NCI-H524 (cell line): Measurements from ENCODE around the gene ASB10.

ENCODE experiments used
- DNase-seq, 2 experiments: peaks; one replicate each; lab custom pipeline; 2025; lab: John Stamatoyannopoulos, UW

Gene ASB10

GRCh38 chr7:151210087-151210854 lies 23.2 kb upstream of the ASB10 start, which contains the start of gene H2BK1:
H2BK1 (minus strand) TSS chr7:151210488; CDS start chr7:151210318, 170 bp downstream.
- DNase-seq = no peak

DNA sequence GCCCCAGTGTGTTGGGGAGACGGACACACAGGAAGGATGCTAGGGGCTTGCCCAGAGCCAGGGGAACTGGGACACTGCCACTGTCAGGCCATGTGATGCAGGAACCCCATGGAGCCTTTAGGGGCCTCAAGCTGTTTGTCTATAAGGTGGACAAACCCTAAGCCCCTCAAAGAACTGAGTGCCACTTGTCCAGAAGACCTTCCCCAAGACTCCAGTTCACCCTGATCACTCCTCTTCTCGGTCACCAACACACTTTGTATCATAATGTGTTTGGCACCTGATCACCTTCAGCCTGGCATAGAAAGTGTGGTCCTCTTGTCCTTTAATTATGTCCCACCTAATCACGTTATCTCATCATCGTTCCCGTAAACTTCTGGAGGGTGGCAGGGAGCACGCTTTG lies 22.5 kb upstream of the ASB10 start:
- no peak for DNase-seq

DNA sequence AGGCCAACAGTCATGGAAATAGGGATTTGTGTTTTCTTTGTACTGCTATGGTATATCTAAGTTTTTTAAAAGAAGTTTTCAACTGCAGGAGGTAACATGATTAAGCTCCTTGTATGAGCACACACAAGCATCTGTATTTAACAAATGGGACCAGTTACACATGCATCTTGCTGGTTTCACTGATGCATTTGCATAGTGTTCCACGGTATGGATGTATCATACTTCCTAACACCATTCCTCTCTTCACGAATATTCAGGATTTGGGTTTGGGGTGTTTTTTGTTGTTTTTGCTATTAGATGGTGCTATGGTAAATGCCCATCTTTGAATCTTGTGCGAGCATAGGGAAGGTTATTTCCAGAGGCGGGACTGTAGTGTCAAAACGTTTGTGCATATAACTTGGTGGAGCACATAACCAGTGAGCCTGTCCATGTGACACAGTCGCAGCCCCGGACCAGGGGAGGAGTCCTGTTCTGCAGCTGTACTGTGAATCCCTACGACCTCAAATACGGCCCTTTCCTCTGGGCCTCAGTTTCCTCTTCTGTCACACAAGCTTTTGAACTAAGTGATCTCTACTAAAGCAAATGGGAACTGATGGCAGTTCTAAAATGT lies 21.3 kb upstream of the ASB10 start:
- no peak for DNase-seq

DNA sequence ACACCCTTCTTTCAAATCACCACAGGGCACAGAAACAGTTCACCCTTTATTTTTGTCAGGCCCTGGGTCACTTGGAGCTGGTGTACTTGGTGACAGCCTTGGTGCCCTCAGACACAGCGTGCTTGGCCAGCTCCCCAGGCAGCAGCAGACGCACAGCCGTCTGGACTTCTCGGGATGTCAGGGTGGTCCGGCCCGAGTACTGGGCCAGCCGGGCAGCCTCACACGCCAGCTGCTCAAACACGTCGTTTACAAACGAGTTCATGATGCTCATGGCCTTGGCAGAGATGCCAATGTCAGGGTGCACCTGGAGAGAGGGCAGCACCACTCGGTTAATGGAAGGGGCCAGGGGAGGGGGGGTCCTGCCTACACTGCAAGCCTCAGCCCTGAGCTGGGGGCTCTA lies 20.8 kb upstream of the ASB10 start:
- DNase-seq = no peak

DNA sequence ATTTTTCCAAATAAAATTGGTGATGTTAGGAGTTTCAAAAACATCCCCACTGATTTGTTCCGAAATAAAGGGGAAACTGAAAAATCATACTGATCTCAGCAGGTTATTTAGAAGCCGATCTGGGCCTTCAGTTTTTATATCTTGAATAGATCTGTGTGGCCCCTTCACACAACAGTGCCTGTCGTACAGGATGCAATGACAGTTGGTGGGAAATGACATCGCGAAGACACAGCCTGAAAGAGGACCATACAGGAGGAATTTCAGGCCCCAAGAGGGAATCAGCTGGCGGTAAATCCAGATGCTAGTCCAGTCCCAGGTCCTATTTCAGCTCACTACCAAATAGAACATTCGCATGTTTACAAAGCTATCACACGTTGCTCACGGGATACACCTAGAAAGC lies 20.3 kb upstream of the ASB10 start:
- DNase-seq = no peak

- no peak for DNase-seq
These were observed 19.9 kb upstream of the ASB10 start for GRCh38 chr7:151206914-151207313.

DNA sequence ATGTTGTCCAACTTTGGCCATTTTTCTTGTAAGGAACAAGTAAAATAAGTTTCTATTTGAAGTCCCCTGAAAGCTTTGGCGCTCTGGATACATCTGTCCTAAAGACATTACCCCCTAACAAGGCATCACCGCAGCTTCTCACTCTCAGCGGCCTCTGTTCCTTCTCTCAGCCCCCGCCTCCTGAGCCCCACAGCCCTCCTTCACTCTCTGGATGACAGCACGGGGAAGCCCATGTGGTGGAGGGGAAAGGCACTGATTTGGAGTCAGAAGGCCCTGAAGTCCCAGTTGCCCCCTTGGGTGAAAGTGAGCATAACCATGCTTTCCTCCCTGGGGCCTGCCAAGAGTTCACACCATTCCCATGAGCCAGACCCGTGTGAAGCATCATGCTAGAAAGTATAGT lies 18.7 kb upstream of the ASB10 start:
- no peak for DNase-seq

DNA sequence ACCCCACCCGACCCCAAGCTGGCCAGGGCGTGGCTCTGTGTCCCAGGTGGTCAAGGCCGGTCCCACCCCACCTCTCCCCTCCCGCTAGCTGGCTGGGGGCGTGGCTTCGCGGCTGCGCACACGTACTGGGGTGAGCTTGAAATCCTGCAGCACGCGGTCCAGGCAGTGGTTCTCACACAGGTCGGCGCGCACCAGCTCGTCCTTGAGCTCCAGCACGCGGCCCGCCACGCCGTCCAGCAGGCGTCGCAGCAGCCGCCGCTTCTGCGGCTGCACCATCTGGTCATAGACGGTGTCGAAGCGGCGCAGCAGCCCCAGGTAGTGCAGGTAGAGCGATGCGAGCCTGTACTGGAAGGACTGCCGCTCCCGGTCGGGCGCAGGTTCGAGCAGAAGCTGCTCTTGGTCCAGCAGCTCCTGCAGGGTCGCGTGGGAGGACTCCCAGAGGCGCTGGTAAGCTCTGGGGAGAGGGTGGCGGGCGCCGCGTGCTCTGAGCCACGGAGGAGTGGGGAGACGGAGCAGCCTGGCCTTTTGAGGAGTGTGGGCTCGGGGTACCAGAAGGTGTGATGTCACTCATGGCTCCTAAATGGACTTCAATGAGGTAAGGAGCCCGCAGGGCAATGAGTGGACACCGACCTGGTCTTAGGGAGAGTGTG lies 17.5 kb upstream of the ASB10 start:
- DNase-seq = no peak

GRCh38 chr7:151202836-151203235 lies 15.8 kb upstream of the ASB10 start:
- DNase-seq = no peak

DNA sequence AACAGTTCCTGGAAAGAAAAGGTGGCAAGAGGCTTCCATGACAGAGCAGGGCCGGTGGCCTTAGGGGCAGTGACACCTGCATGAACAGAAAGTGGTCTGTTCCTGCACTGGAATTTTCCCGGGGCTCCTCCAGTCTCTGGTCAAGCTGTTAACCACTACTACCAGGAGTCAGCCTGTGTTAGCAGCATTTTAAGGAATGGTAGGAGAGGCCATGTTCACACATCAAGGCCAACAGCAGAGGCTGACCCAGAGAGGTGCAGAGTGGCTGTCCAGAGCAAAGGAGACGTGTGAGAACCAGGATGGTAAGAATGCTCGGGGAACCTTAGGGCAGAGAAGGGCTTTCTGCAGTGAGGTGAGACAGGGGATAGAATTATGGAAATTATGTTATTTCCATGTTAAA lies 14.7 kb upstream of the ASB10 start:
- DNase-seq = no peak

GRCh38 chr7:151201344-151201743 lies 14.3 kb upstream of the ASB10 start:
- no peak for DNase-seq

DNA sequence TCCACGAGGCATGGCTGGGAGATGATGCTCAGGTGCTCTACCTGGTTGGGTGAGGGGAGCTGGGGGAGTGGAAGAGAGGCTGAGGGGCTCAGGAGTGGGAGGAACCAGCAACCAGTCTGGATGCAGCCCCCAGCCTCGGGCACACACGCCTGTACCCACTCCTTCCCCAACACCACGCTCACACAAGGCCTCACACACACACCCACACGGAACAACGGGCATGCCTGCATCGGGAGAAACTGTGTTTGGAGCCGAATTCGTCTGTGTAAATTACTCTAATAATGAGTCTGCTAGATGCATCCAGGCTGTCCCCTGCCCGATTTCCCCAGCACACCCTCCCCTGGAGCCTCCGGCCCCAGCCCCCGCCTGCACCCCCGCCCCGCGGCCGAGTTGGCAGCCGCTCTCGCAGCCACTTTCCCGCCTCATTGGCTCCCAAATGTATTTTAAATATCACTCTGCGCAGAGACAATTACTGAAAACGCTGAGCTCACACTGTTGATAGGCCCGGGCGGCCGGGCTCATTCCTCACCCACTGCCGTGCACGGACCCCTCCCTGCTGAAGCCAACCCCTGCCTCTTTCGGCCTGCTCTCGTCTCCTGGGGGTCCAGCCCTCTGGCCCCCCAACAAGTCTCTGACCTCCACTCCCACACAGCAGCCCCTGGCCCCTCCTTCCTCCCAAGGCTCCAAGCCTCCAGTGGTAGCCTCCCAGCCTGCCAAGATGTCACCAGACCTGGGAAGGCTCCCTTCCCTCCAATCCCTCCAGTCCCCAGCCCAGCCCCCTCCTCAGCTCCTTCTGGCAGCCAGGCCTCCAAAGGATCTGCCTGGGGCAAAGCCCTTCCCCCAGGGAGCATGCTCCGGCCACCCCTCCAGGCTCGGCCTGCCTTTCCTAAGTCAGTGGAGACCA lies 12.1 kb upstream of the ASB10 start:
- DNase-seq = no peak

- DNase-seq = no peak
These were observed 10.9 kb upstream of the ASB10 start for GRCh38 chr7:151197932-151198331.

GRCh38 chr7:151195616-151196450 lies 8.8 kb upstream of the ASB10 start:
- no peak for DNase-seq

DNA sequence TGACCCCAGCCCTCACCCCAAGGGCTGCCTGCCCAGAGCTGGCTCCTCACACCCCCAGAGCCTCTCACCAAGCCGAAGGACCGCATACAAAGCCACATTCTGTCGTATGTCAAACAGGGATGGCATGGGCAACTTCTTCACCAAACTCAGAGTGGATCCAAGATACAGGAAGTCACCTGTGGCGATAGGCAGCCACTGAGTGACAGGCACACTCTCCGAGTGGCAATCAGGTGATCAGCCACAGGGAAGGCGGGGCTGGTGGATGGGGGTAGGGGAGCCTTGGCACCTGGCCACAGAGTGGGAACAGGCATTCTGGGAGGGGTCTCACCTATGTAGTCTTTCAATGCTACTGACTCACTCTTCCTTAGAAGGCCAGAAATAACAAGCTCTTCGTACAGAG lies 7.1 kb upstream of the ASB10 start:
- no peak for DNase-seq

DNA sequence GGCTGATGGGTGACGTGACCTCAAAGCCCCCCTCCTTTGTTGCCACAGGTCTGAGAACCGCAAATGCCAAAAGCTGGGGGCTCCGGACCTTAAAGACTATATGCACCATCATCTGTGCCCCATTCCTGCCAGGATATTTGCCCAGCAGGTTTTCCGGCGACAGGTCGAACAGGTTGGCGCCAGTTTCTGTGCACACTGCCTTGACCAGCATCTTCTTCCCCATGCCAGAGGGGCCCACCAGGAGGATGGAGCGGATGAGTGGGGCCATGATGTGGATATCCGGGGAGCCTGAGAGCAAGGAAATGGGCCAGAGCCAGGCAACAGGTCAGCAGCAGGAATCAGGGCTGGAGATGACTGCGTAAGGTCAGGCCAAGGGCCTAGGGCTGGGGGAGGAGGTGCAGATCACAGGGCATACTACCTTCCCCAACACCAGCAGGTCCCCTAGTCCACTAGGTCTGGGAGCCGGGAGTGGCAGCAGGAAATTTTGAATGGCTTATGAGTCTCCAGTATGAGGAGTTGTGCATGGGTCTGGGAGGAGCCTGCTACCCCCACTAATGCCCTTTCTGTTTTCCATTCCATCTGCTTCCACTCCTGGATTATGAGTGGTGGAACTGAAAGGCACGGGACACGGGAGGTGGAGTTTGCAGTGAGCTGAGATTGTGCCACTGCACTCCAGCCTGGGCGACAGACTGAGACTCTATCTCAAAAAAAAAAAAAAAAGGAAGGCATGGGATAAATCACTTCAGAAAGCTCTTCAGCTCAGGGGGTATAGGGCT lies 6.3 kb upstream of the ASB10 start:
- DNase-seq = no peak

- no peak for DNase-seq
These were observed 5.0 kb upstream of the ASB10 start for GRCh38 chr7:151192002-151192539.

- DNase-seq = no peak
These were observed 4.5 kb upstream of the ASB10 start for GRCh38 chr7:151191544-151191943.

DNA sequence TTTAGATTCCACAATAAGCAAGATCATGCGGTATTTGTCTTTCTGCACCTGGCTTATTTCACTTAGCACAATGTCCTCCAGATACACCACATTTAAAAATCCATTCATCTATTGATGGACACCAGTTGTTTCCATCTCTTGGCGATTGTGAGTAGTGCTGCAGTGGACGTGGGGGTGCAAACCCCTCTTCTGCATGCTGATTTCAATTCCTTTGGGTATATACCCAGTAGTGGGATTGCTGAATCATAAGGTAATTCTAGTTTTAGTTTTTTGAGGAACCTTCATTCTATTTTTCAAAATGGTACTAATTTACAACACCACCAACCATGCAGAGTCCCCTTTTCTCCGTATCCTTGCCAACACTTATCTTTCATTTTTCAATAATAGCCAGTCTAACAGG lies 2.0 kb upstream of the ASB10 start:
- no peak for DNase-seq

- no peak for DNase-seq
These were observed 1.1 kb upstream of the ASB10 start for GRCh38 chr7:151188252-151188542.
